H9 (cell line): ENCODE results near the gene CNKSR1. TPM values are rescaled to one million over a fixed set of nuclear protein-coding genes. Genes with fewer than 3 reads are reported as not detected.

Experiments used
- DNase-seq: peaks from one replicate; pipeline ENCODE4 v3.0.0-alpha.2; 2017
- H2AFZ ChIP-seq: one replicate; pipeline ENCODE4 v1.6.1; 2013; ENCODE audit warnings: mild to moderate bottlenecking, low read length, control low read depth, moderate library complexity
- H2AK5ac ChIP-seq: 2 replicates; pipeline ENCODE4 v1.6.1; 2013; ENCODE audit warnings: low read length, control low read depth, mixed read lengths; ENCODE audit not compliant: insufficient read length
- H2BK120ac ChIP-seq: one replicate; pipeline ENCODE4 v1.6.1; 2013; ENCODE audit warnings: low read depth, mild to moderate bottlenecking, low read length, control low read depth, inconsistent platforms; ENCODE audit not compliant: poor library complexity, severe bottlenecking
- H2BK12ac ChIP-seq: 2 replicates; pipeline ENCODE4 v1.6.1; 2013; ENCODE audit warnings: low read length, control low read depth, mixed read lengths, low read depth; ENCODE audit not compliant: insufficient read length
- H2BK15ac ChIP-seq: 2 replicates; pipeline ENCODE4 v1.6.1; 2013; ENCODE audit warnings: low read depth, low read length, control low read depth
- H2BK20ac ChIP-seq: one replicate; pipeline ENCODE4 v1.6.1; 2013; ENCODE audit warnings: low read depth, mild to moderate bottlenecking, low read length, control low read depth, inconsistent platforms; ENCODE audit not compliant: poor library complexity, severe bottlenecking
- H2BK5ac ChIP-seq: 2 replicates; pipeline ENCODE4 v1.6.1; 2013; ENCODE audit warnings: low read length, control low read depth, mixed read lengths; ENCODE audit not compliant: insufficient read length
- H3K14ac ChIP-seq: 2 replicates; pipeline ENCODE4 v1.6.1; 2013; ENCODE audit warnings: low read length, control low read depth; ENCODE audit not compliant: insufficient read depth
- H3K18ac ChIP-seq: 2 replicates; pipeline ENCODE4 v1.6.1; 2013; ENCODE audit warnings: low read depth, mild to moderate bottlenecking, mixed read lengths, low read length, control low read depth; ENCODE audit not compliant: insufficient read length
- H3K23ac ChIP-seq: 2 replicates; pipeline ENCODE4 v1.6.1; 2013; ENCODE audit warnings: low read length, control low read depth, mixed read lengths, low read depth; ENCODE audit not compliant: insufficient read length
- H3K23me2 ChIP-seq: 2 replicates; pipeline ENCODE4 v1.6.1; 2013; ENCODE audit warnings: low read depth, mild to moderate bottlenecking, mixed read lengths, low read length, control low read depth; ENCODE audit not compliant: insufficient read length, poor library complexity, severe bottlenecking
- H3K27ac ChIP-seq: 2 replicates; pipeline ENCODE4 v1.5.1; 2013; ENCODE audit warnings: low read length, control low read depth, mixed read lengths, low read depth; ENCODE audit not compliant: insufficient read length
- H3K27me3 ChIP-seq: 2 replicates; pipeline ENCODE4 v1.6.1; 2013; ENCODE audit warnings: low read length, control low read depth, inconsistent platforms; ENCODE audit not compliant: insufficient read depth
- H3K4ac ChIP-seq: 2 replicates; pipeline ENCODE4 v1.6.1; 2013; ENCODE audit warnings: low read depth, mild to moderate bottlenecking, control low read depth, inconsistent platforms, low read length, moderate library complexity
- H3K4me1 ChIP-seq: 2 replicates; pipeline ENCODE4 v1.6.1; 2013; ENCODE audit warnings: low read length, control low read depth, inconsistent platforms; ENCODE audit not compliant: insufficient read depth
- H3K4me2 ChIP-seq: 2 replicates; pipeline ENCODE4 v1.6.1; 2013; ENCODE audit warnings: low read length, control low read depth, mixed read lengths; ENCODE audit not compliant: insufficient read length, insufficient read depth
- H3K56ac ChIP-seq: 2 replicates; pipeline ENCODE4 v1.6.1; 2013; ENCODE audit warnings: low read depth, mild to moderate bottlenecking, mixed read lengths, low read length, control low read depth; ENCODE audit not compliant: insufficient read length
- H3K79me1 ChIP-seq: 2 replicates; pipeline ENCODE4 v1.6.1; 2013; ENCODE audit warnings: low read depth, mild to moderate bottlenecking, moderate library complexity, low read length, control low read depth, inconsistent platforms; ENCODE audit not compliant: insufficient read depth, poor library complexity, severe bottlenecking
- H3K79me2 ChIP-seq: 2 replicates; pipeline ENCODE4 v1.6.1; 2013; ENCODE audit warnings: low read length, control low read depth, inconsistent platforms; ENCODE audit not compliant: insufficient read depth
- H3K9ac ChIP-seq: 2 replicates; pipeline ENCODE4 v1.6.1; 2013; ENCODE audit warnings: low read length, control low read depth, mixed read lengths; ENCODE audit not compliant: insufficient read length; ENCODE audit errors: extremely low read depth
- H3K9me3 ChIP-seq: one replicate; pipeline ENCODE4 v1.6.1; 2013; ENCODE audit warnings: low read depth, low read length, inconsistent platforms; ENCODE audit not compliant: control insufficient read depth
- H3T11ph ChIP-seq: one replicate; pipeline ENCODE4 v1.6.1; 2013; ENCODE audit warnings: mild to moderate bottlenecking, low read length, control low read depth, inconsistent platforms
- H4K20me1 ChIP-seq: one replicate; pipeline ENCODE4 v1.6.1; 2013; ENCODE audit not compliant: control insufficient read depth, insufficient read length, insufficient read depth
- H4K5ac ChIP-seq: 2 replicates; pipeline ENCODE4 v1.6.1; 2013; ENCODE audit warnings: low read depth, mild to moderate bottlenecking, mixed read lengths, low read length, control low read depth; ENCODE audit not compliant: insufficient read length
- H4K8ac ChIP-seq: replicated peaks from 2 replicates; pipeline ENCODE4 v1.6.1; 2013; ENCODE audit warnings: low read length, control low read depth, mixed read lengths, low read depth; ENCODE audit not compliant: insufficient read length
- H4K91ac ChIP-seq: 2 replicates; pipeline ENCODE4 v1.6.1; 2013; ENCODE audit warnings: low read depth, mild to moderate bottlenecking, moderate library complexity, mixed read lengths, low read length, control low read depth; ENCODE audit not compliant: insufficient read length
- H3K27ac Mint-ChIP-seq, 3 experiments: 2 replicates in 2 of 3; 3 replicates in 1 of 3; pipeline ENCODE4 v1.8.0; 2020 to 2021; ENCODE audit warnings: mixed read lengths in 3 of 3, mild to moderate bottlenecking in 1 of 3, moderate library complexity in 1 of 3
- H3K27me3 Mint-ChIP-seq: 2 replicates; pipeline ENCODE4 v1.8.0; 2021; ENCODE audit warnings: low read depth, mild to moderate bottlenecking, moderate library complexity, mixed read lengths
- H3K36me3 Mint-ChIP-seq, 3 experiments: 2 replicates in 2 of 3; 3 replicates in 1 of 3; pipeline ENCODE4 v1.8.0; 2020 to 2021; ENCODE audit warnings: low read depth in 3 of 3, mixed read lengths in 3 of 3; ENCODE audit not compliant: insufficient read depth in 1 of 3
- H3K4me1 Mint-ChIP-seq, 2 experiments: 2 replicates each; pipeline ENCODE4 v1.8.0; 2020; ENCODE audit warnings: mixed read lengths in 2 of 2
- H3K4me3 Mint-ChIP-seq, 2 experiments: 2 replicates in 1 of 2; 3 replicates in 1 of 2; pipeline ENCODE4 v1.8.0; 2020 to 2021; ENCODE audit warnings: mild to moderate bottlenecking in 2 of 2, mixed read lengths in 2 of 2, moderate library complexity in 1 of 2
- H3K9me3 Mint-ChIP-seq, 2 experiments: 2 replicates in 1 of 2; 3 replicates in 1 of 2; pipeline ENCODE4 v1.8.0; 2020; ENCODE audit warnings: mild to moderate bottlenecking in 2 of 2, mixed read lengths in 2 of 2, moderate library complexity in 1 of 2
- CTCF ChIP-seq: fragments of 200-600 bp; sonication (generic); conservative IDR thresholded peaks from 3 replicates; pipeline ENCODE4 v1.8.0; 2021; ENCODE audit warnings: antibody characterized with exemption, mild to moderate bottlenecking
- WGBS: extraction: QIAGEN DNeasy Blood & Tissue Kit; methylation state at CpG from one replicate; pipeline ENCODE4 v1.1.7; 2013; ENCODE audit warnings: missing lambda C conversion rate, low lambda C conversion rate, mixed read lengths; ENCODE audit not compliant: insufficient read length; ENCODE audit errors: extremely low coverage; 5-methylcytosine and 5-hydroxymethylcytosine counted together
- total RNA-seq: library from RNA; stranded (reverse); gene quantifications from 2 replicates; pipeline ENCODE4 v1.2.1, GENCODE V29; 2021

CNKSR1 gene
- total RNA-seq, 1 experiment from 2014 or later, result 26.3 TPM

GRCh38 chr1:26181586-26182382 is 4.5 kb downstream of the CNKSR1 start:
- no peak overlapping the region for H2BK5ac ChIP-seq
- Mint-ChIP-seq H3K27me3 (no peaks in the 10 kb centered on the region), H3K36me3 (peaks cover 0 to 31% (median 20%) of the 10 kb centered on the region in 3 experiments; a peak in 4 of 7 replicates), H3K27ac (no peak overlapping the region), H3K4me3 (no peak overlapping the region), H3K9me3 (no peaks in the 10 kb centered on the region), H3K4me1 (peaks cover 3 to 11% of the 10 kb centered on the region in 2 experiments; a peak in 3 of 4 replicates)
- no peaks in the 10 kb centered on the region for H3K23me2 ChIP-seq
- no peak overlapping the region for H3T11ph ChIP-seq
- no peak overlapping the region for H4K91ac ChIP-seq
- no peak overlapping the region for H4K8ac ChIP-seq
- H4K20me1 ChIP-seq, result no peaks in the 10 kb centered on the region
- H3K56ac ChIP-seq, result no peak overlapping the region
- no peak for TF ChIP-seq CTCF
- no peak overlapping the region for H3K18ac ChIP-seq
- H2AK5ac ChIP-seq, result no peak overlapping the region
- H3K27ac ChIP-seq, result no peak overlapping the region
- no peak overlapping the region for H3K4ac ChIP-seq
- no peak overlapping the region for H2BK15ac ChIP-seq
- no peak overlapping the region for H2AFZ ChIP-seq
- no peak overlapping the region for H3K4me2 ChIP-seq
- no peaks in the 10 kb centered on the region for H3K79me2 ChIP-seq
- no peaks in the 10 kb centered on the region for H3K9me3 ChIP-seq
- no CpG with 5 or more reads among the region's 9 CpGs for WGBS
- H3K27me3 ChIP-seq, result no peaks in the 10 kb centered on the region
- no peak overlapping the region for H2BK12ac ChIP-seq
- DNase-seq, result no peak
- no peak overlapping the region for H2BK20ac ChIP-seq
- H3K9ac ChIP-seq, result no peak overlapping the region
- no peaks in the 10 kb centered on the region for H3K4me1 ChIP-seq
- H3K14ac ChIP-seq, result no peak overlapping the region
- H2BK120ac ChIP-seq, result no peak overlapping the region
- H3K79me1 ChIP-seq, result no peaks in the 10 kb centered on the region
- no peak overlapping the region for H3K23ac ChIP-seq
- H4K5ac ChIP-seq, result no peak overlapping the region
